Esophagus muscularis mucosa (tissue), 3 donors: Measurements from ENCODE around the gene FCSK.

Experiments used
- CTCF ChIP-seq, 3 experiments: fragments of 200-600 bp in 2 of 3; fragments of 450-650 bp in 1 of 3; sonication (generic) in 2 of 3; IDR thresholded peaks; one replicate each; pipeline ENCODE4 v1.5.1; 2017 to 2019; ENCODE audit warnings: antibody characterized with exemption in 3 of 3, mild to moderate bottlenecking in 2 of 3, moderate library complexity in 1 of 3
- EP300 ChIP-seq: sonication (generic); formaldehyde crosslinking; IDR thresholded peaks from one replicate; pipeline ENCODE4 v1.6.1; 2017; ENCODE audit warnings: antibody characterized with exemption

GRCh38 chr16:70432723-70433457 lies 21.5 kb upstream of the FCSK start:
- TF ChIP-seq CTCF (IDR thresholded peaks at IDR 0.05) (no peak), EP300 (no peak)
